GM18870 (cell line): ENCODE data around the gene TLK2.
"Not testable (repeated sequence)": the region's sequence is repeated elsewhere in the genome, so short reads cannot be mapped to it uniquely, and the experiment has no call there.

Experiments
- ATAC-seq: cut with Tn5 transposase; IDR thresholded peaks from one replicate; pipeline ENCODE4 v1.9.1; 2021; ENCODE audit warnings: moderate library complexity; ENCODE audit not compliant: unreplicated experiment

Gene TLK2

GRCh38 chr17:62599964-62600657 lies 121.5 kb downstream of the TLK2 start:
- ATAC-seq = no peak

- no peak for ATAC-seq
Measured at GRCh38 chr17:62600805-62601204, 122.2 kb downstream of the TLK2 start.

GRCh38 chr17:62601471-62601870 lies 122.8 kb downstream of the TLK2 start:
- ATAC-seq = no peak

DNA sequence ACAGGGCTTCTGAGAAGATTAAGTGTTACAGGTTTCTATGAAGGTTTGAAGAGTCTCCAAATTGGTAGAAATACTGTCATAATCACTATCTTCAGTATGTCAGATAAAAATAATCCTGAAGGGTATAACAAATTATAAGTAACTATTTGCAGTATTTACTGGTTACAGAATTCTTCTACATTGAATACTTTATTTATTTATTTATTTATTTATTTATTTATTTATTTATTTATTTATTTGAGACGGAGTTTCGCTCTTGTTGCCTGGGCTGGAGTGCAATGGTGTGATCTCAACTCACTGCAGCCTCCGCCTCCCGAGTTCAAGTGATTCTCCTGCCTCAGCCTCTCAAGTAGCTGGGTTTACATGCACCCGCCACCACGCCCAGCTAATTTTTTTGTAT lies 125.2 kb downstream of the TLK2 start:
- ATAC-seq = not testable (repeated sequence)

DNA sequence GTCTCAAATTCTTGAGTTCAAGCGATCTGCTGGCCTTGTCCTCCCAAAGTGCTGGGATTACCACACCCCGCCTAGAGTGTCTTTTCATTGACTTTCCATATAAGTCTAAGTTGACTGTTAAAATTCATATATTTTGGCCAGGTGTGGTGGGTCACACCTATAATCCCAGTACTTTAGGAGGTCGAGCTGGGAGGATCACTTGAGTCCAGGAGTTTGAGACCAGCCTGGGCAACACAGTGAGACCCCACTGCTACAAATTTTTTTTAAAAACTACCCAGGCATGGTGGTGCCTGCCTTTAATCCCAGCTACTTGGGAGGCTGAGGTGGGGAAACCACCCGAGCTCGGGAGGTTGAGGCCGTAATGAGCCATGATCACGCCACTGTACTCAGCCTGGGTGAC lies 127.0 kb downstream of the TLK2 start:
- no peak for ATAC-seq

DNA sequence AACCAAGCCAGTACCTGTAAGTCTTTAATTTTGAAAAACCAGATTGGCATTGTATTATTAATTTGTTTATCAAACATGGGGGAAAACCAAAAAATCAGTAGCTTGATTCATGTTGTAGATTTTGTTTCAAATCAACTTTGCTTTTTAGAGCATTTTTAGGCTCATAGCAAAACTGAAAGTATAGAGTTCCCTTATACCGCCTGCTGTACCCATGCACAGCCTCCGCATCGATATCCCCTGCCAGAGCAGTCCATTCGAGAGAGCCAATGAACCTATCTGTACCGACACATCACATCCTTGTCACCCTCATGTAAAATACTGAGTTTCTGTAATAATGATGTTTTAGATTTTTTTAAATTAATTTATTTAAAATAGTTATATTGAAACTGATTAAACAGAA lies 132.7 kb downstream of the TLK2 start:
- peak; percentile 58 for ATAC-seq

DNA sequence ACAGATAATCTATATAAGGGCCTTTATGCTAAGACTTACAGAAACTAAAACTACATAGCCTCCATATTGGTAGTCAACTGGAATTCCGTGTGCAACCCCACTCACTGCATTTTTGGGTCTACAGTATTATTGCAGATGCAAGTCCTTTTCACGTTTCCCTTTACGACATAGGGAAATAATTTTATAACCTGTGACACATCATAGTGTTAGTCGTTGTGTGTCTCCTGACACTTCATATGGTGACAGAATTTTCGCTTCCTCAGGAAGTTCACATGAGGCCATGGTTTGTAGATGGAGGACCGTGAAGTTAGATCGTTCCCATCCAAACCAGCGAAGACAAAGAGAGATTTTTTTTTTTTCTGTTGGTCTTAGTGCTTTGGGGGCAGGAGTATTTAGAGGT lies 133.1 kb downstream of the TLK2 start:
- ATAC-seq = no peak

DNA sequence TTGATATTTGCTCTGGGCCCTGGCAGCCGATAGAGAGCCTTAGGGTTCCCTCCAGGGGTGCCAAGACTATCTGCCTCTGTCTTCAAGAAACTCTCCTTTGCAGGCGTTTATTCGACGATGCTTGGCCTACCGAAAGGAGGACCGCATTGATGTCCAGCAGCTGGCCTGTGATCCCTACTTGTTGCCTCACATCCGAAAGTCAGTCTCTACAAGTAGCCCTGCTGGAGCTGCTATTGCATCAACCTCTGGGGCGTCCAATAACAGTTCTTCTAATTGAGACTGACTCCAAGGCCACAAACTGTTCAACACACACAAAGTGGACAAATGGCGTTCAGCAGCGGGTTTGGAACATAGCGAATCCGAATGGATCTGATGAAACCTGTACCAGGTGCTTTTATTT lies 133.7 kb downstream of the TLK2 start:
- ATAC-seq = not testable (repeated sequence)

GRCh38 chr17:62613095-62613494 lies 134.5 kb downstream of the TLK2 start:
- ATAC-seq = not testable (repeated sequence)

GRCh38 chr17:62614142-62614541 lies 135.5 kb downstream of the TLK2 start:
- no peak for ATAC-seq

DNA sequence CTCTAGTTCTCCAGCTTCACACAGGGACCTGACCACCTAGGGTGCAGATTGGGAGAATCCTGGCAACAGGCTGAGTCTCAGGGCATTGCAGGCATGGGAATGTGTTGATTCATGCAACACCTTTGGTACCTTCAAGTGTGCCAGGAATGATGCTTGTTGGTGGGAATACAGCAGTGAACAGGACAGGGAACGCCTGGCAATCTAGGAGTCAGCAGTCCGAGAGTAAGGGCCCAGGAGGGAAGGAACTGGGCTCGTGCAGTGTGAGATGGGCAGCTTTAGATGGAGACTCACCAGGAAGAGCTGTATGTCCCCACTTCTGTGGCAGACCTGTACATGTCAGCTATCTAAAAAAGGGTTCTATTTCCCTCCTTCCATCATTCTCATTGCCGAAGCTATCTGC lies 136.9 kb downstream of the TLK2 start:
- ATAC-seq = no peak

DNA sequence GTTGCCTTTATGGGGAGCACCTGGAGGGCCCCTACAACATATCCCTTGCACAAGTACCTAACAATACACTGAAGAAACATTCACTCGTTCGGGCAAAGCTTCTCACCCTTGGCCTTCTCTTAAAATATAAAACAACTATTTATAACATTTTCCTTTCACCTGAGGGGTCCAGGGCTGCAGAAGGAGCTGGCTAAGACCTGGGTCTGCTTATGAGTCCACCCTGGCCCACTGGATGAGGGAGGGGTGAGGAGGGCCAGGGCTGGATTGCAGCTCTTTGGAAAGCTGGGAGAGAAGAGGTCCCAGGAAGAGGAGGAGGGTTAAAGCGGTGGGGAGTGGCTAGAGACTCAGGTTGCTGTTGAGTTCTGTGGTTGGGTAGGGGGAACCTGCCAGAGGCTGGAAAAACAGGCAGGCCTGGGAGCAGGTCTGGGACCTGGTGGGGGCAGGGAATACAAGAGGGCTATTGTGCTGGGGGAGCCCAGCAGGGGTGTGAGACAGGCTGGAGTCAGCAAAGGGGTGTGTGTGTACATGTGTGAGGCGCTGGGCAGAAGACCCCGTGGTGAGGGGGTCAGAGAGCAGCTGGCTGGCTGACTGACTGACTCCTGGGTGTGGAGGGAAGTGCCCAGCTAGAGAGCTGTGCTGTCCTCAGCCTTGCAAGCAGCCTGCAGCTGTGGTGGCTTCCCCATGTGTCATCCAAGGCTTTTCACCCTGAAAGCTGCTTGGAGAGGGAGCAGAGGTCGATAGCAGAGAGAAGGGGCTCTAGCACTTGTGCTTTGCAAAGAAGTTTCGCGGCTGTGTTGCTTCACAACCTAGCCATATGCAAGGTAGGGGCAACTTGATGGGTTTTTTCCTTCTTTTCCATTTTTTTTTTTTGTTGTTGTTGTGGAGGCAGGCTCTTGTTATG lies 138.6 kb downstream of the TLK2 start:
- ATAC-seq = no peak

GRCh38 chr17:62617894-62618472 lies 139.4 kb downstream of the TLK2 start:
- no peak for ATAC-seq

DNA sequence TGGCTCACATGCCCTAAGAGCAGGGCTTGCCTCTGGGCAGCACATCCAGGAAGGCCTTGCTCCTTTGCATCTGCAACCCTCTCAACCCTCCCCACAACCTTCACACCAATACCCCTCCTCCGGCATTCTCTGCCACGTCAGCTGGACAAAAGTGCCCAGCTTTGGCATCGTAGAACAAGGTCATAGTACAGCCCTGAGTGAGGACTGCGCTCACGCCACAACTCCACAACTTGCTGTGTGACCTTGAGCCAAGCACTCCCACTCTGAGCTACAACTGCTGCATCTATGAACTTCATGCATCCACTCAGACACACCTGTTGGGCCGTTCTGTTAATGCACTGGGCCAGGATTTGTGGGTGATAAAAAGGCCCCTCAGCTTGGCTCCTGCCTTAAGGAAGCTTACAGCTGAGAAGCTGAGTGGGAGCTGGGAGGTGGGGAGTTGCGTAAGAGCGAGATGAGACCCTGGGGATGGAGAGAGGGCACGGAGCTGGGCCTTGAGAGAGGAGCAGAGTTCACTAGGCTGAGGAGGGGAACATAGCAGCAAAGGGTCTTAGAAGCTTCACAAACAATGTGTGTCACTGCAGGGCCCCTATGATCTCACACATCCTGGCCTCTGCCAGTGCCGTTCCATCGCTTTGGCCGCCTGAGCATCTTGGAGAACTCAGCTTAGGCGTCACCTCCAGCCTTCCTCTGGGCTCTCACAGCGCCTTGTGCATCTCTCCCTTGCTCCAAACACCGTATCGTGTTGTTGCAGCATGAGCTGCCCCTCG lies 140.2 kb downstream of the TLK2 start:
- no peak for ATAC-seq

DNA sequence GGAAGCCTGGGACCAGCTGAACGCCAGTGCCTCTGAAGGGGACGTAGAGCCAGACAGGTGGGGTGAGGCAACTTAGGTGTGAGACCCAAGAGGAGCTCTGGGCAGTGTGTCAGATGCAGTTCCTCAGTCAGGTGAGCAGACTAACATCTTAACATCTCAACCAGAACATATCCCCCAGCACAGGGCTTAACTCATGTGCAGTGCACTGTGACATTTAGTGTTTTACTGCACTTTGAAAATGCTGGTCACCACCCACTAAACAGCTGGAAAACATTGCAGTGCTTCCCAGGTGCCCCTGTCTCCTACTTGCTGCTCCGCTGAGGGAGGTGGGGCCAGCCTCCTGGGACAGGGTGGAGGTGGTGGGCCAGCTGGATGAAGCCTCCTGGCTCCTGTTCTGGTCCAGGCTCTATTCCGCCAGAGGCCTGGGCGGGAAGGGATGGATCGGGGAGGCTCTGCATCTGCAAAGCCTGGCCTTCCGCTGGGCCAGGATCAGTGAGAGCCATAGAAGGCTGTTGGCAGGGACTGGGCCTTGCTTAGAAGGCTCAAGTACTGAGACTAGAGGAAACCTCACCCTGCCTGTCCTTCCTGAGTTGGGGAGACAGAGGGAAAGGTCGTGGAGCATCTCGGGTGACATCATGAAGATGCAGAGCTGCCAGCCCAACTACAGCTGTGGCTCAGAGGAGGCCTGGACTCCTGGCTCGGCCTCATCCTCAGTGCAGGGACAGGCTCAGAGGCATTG lies 141.0 kb downstream of the TLK2 start:
- no peak for ATAC-seq

- ATAC-seq = no peak
Measured at GRCh38 chr17:62621223-62621622, 142.6 kb downstream of the TLK2 start.

- ATAC-seq = no peak
Measured at GRCh38 chr17:62625184-62625869, 146.7 kb downstream of the TLK2 start.

DNA sequence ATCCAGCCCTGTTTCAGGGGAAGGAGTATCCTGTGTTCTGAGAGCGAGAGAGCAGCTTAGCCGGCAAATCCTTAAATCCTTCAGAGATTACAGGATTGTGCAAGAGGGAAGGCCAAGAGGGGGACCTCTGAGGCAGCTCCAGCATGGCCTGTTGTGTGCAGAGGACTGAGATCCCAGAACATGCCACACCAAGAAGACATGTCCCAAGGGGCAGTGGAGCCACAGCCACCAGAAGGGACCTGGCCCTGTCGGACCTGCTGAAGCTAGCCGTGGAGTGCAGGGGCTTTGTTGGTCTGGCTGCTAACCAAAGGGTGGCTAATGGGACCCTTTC lies 147.2 kb downstream of the TLK2 start:
- no peak for ATAC-seq

DNA sequence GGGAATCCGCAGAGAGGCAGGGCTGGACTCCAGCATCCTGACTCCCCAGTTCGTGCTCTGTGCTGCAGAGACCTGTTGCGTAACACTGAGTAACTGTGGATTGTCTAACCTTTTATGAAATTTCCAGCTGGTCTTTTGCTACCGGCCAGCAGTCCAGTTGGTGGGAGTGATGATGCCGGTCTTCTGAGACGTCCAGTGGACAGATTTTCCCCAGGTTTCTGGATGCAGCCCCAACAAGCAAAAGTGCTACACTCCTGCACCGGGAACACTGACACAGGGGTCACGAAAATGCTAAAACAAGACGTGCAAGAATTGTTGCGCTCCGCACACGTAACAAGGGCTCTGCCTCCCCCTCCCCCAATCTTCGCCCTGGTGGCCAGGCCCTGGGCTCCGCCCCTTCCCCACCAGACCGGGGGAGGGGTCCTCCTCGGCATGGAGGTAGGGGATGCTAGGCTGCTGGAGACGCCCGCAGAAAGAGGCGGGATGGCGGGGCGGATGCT lies 148.1 kb downstream of the TLK2 start:
- no peak for ATAC-seq
